ENCODE measurements around the gene UBXN7. TPM values are rescaled to one million over a fixed set of nuclear protein-coding genes. Genes with fewer than 3 reads are reported as not detected.
"Not testable (repeated sequence)": the region's sequence is repeated elsewhere in the genome, so short reads cannot be mapped to it uniquely, and the experiment has no call there.

UBXN7 gene
- total RNA-seq, 2 donors from 2014 or later = 109 to 120 TPM

- not testable (repeated sequence) for H3K4me1 Mint-ChIP-seq; H3K4me3 Mint-ChIP-seq; H3K9ac ChIP-seq (ENCODE audit: extremely low read depth, low read length, poor library complexity, severe bottlenecking); H3K27me3 Mint-ChIP-seq (ENCODE audit: insufficient read depth); H3K4me3 ChIP-seq (ENCODE audit: low read length); DNase-seq; H3K27ac Mint-ChIP-seq; H3K27ac ChIP-seq (ENCODE audit: low read depth, low read length); H3K27me3 ChIP-seq (ENCODE audit: control insufficient read depth, insufficient read depth, low read length, poor library complexity, severe bottlenecking); H3K4me1 ChIP-seq (ENCODE audit: control insufficient read depth, insufficient read depth, low read length)
- peaks cover 30% of the 10 kb centered on the region for H3K36me3 ChIP-seq (ENCODE audit: control insufficient read depth, insufficient read depth, low read length)
- peaks cover 77% of the 10 kb centered on the region for H3K9me3 Mint-ChIP-seq
- 95 to 100% methylated on average over 2 to 5 of the region's 6 CpGs for WGBS, 2 experiments (ENCODE audit: insufficient coverage in 1 of 2, insufficient read length in 1 of 2)
- H3K9me3 ChIP-seq (ENCODE audit: control insufficient read depth, low read length) = peaks cover 33% of the 10 kb centered on the region
- peaks cover 93% of the 10 kb centered on the region for H3K36me3 Mint-ChIP-seq (ENCODE audit: low read depth)
Measured at GRCh38 chr3:196386034-196386433, 46.2 kb downstream of the UBXN7 start.

GRCh38 chr3:196385446-196385845 lies 46.8 kb downstream of the UBXN7 start:
- H3K27ac Mint-ChIP-seq; H3K27me3 Mint-ChIP-seq (ENCODE audit: insufficient read depth); H3K27ac ChIP-seq (ENCODE audit: low read depth, low read length); H3K4me3 ChIP-seq (ENCODE audit: low read length); H3K4me1 ChIP-seq (ENCODE audit: control insufficient read depth, insufficient read depth, low read length); H3K4me1 Mint-ChIP-seq; DNase-seq; H3K4me3 Mint-ChIP-seq; H3K9ac ChIP-seq (ENCODE audit: extremely low read depth, low read length, poor library complexity, severe bottlenecking); H3K27me3 ChIP-seq (ENCODE audit: control insufficient read depth, insufficient read depth, low read length, poor library complexity, severe bottlenecking): not testable (repeated sequence)
- peaks cover 27% of the 10 kb centered on the region for H3K9me3 ChIP-seq (ENCODE audit: control insufficient read depth, low read length)
- Mint-ChIP-seq H3K36me3 (ENCODE audit: low read depth) (peaks cover 93% of the 10 kb centered on the region), H3K9me3 (peaks cover 73% of the 10 kb centered on the region)
- peaks cover 28% of the 10 kb centered on the region for H3K36me3 ChIP-seq (ENCODE audit: control insufficient read depth, insufficient read depth, low read length)
- WGBS, 2 experiments (ENCODE audit: insufficient coverage in 1 of 2, insufficient read length in 1 of 2) = 96 to 97% methylated on average over 4 to 25 of the region's 25 CpGs

DNA sequence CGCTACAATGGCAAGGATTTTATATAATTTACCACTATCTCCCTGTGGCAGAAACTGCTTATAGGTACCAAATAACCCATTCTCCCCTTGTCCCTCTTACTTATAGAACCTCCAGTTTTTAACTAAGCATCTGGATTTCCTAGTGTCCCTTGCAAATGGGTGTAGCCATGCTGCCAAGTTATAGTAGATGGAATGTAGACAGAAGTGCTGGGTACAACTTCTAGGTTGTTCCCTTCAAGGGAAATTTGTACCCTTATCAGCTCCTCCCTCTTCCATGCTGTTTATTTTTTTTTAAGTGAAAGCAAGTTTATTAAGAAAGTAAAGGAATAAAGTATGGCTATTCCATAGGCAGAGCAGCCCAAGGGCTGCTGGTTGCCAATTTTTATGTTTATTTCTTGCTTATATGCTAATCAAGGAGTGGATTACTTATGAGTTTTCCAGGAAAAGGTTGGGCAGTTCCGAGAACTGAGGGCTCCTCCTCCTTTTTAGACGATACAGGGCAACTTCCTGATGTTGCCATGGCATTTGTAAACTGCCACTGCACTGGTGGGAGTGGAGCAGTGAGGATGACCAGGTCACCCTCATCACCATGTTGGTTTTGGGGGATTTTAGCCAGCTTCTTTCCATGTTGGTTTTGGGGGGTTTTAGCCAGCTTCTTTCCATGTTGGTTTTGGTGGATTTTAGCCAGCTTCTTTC lies 53.9 kb downstream of the UBXN7 start:
- H3K27ac ChIP-seq (ENCODE audit: low read depth, low read length) = no peak overlapping the region
- WGBS, 2 experiments (ENCODE audit: insufficient coverage in 1 of 2, insufficient read length in 1 of 2) = 83 to 99% methylated on average over 1 to 3 of the region's 3 CpGs
- TF ChIP-seq, protein P1, sequence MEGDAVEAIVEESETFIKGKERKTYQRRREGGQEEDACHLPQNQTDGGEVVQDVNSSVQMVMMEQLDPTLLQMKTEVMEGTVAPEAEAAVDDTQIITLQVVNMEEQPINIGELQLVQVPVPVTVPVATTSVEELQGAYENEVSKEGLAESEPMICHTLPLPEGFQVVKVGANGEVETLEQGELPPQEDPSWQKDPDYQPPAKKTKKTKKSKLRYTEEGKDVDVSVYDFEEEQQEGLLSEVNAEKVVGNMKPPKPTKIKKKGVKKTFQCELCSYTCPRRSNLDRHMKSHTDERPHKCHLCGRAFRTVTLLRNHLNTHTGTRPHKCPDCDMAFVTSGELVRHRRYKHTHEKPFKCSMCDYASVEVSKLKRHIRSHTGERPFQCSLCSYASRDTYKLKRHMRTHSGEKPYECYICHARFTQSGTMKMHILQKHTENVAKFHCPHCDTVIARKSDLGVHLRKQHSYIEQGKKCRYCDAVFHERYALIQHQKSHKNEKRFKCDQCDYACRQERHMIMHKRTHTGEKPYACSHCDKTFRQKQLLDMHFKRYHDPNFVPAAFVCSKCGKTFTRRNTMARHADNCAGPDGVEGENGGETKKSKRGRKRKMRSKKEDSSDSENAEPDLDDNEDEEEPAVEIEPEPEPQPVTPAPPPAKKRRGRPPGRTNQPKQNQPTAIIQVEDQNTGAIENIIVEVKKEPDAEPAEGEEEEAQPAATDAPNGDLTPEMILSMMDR (conservative IDR thresholded peaks at IDR 0.05) = no peak
- Mint-ChIP-seq H3K27me3 (ENCODE audit: insufficient read depth) (no peaks in the 10 kb centered on the region), H3K4me3 (no peak overlapping the region), H3K27ac (no peak overlapping the region), H3K4me1 (no peaks in the 10 kb centered on the region), H3K9me3 (peaks cover 16% of the 10 kb centered on the region), H3K36me3 (ENCODE audit: low read depth) (peaks cover 64% of the 10 kb centered on the region)
- no peak overlapping the region for H3K9ac ChIP-seq (ENCODE audit: extremely low read depth, low read length, poor library complexity, severe bottlenecking)
- H3K4me3 ChIP-seq (ENCODE audit: low read length) = no peak overlapping the region
- no peaks in the 10 kb centered on the region for H3K9me3 ChIP-seq (ENCODE audit: control insufficient read depth, low read length)
- DNase-seq = no peak
- no peaks in the 10 kb centered on the region for H3K4me1 ChIP-seq (ENCODE audit: control insufficient read depth, insufficient read depth, low read length)
- H3K27me3 ChIP-seq (ENCODE audit: control insufficient read depth, insufficient read depth, low read length, poor library complexity, severe bottlenecking) = no peaks in the 10 kb centered on the region
- H3K36me3 ChIP-seq (ENCODE audit: control insufficient read depth, insufficient read depth, low read length) = peaks cover 49% of the 10 kb centered on the region

- H3K9me3 Mint-ChIP-seq = peaks cover 7% of the 10 kb centered on the region
- TF ChIP-seq, protein P1 (conservative IDR thresholded peaks at IDR 0.05) = no peak
- no peak overlapping the region for H3K9ac ChIP-seq (ENCODE audit: extremely low read depth, low read length, poor library complexity, severe bottlenecking)
Measured at GRCh38 chr3:196377321-196377720, 54.9 kb downstream of the UBXN7 start.

More at GRCh38 chr3:196377321-196377720, 54.9 kb downstream of the UBXN7 start:
- H3K4me1 Mint-ChIP-seq = no peaks in the 10 kb centered on the region
- no peaks in the 10 kb centered on the region for H3K9me3 ChIP-seq (ENCODE audit: control insufficient read depth, low read length)
- H3K36me3 ChIP-seq (ENCODE audit: control insufficient read depth, insufficient read depth, low read length) = peaks cover 52% of the 10 kb centered on the region
- WGBS, 2 experiments (ENCODE audit: insufficient coverage in 1 of 2, insufficient read length in 1 of 2) = 95 to 100% methylated on average over 5 of the region's 5 CpGs
- no peaks in the 10 kb centered on the region for H3K27me3 ChIP-seq (ENCODE audit: control insufficient read depth, insufficient read depth, low read length, poor library complexity, severe bottlenecking)
- H3K27ac ChIP-seq (ENCODE audit: low read depth, low read length) = no peak overlapping the region
- H3K4me1 ChIP-seq (ENCODE audit: control insufficient read depth, insufficient read depth, low read length) = no peaks in the 10 kb centered on the region
- no peak overlapping the region for H3K27ac Mint-ChIP-seq
- no peak overlapping the region for H3K4me3 ChIP-seq (ENCODE audit: low read length)
- DNase-seq = no peak
- no peak overlapping the region for H3K4me3 Mint-ChIP-seq
- no peaks in the 10 kb centered on the region for H3K27me3 Mint-ChIP-seq (ENCODE audit: insufficient read depth)
- H3K36me3 Mint-ChIP-seq (ENCODE audit: low read depth) = peaks cover 59% of the 10 kb centered on the region
